ENCODE measurements around the gene KIDINS220. TPM values are rescaled to one million over a fixed set of nuclear protein-coding genes. Genes with fewer than 3 reads are reported as not detected.

Gene KIDINS220
- polyA plus RNA-seq, 2 of the 4 experiments (the other 2 are of a cell fraction), result 16.4 to 45.9 TPM

DNA sequence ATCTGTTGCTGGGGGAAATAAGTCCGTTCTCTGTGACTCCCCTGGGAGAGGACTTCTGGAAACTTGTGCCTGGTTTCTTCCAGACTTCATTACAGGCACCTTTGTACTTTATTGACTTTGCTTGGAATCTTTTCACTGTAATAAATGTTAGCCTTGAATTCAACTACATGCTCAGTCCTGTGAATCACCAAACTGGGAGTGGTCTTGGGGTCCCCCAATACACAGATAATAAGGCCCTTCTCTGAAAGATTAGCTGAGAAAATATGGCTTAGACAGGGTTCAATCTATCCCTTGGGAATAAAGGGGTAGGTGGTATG, 48.7 kb upstream of the KIDINS220 start:
- no peaks in the 10 kb centered on the region for H3K9me3 ChIP-seq
- DNase-seq (ENCODE audit: low read depth in 1 of 2, low spot score in 1 of 2) (no peak), FAIRE-seq (no peak), ATAC-seq (no peak)
- no peaks in the 10 kb centered on the region for H3K4me1 ChIP-seq
- CTCF ChIA-PET, result interaction anchor here (0.9 to 1.5 kb wide), 2 partner anchors 13 to 18 kb away, joined by 4 to 7 read pairs; no protein-coding TSS in a partner anchor
- WGBS (ENCODE audit: missing lambda C conversion rate), result 82% methylated on average over 1 of the region's 1 CpG
- TF ChIP-seq HDAC2 (IDR thresholded peaks at IDR 0.05) (no peak), JUNB (IDR thresholded peaks at IDR 0.05) (no peak), HMGXB4 (CRISPR knock-in tag; IDR thresholded peaks at IDR 0.05; ENCODE audit: borderline replicate concordance) (no peak), HOXB5 (CRISPR knock-in tag; IDR thresholded peaks at IDR 0.05) (no peak), ZFP36 (IDR thresholded peaks at IDR 0.05; ENCODE audit: borderline replicate concordance, partially characterized antibody) (no peak), EP300 (IDR thresholded peaks at IDR 0.05) (no peak), EHMT2 (IDR thresholded peaks at IDR 0.05; ENCODE audit: low read depth) (no peak)
- H3K27ac ChIP-seq, result no peak overlapping the region
- no peak overlapping the region for H3K4me2 ChIP-seq
- POLR2A ChIA-PET, result no interaction called here
- H3K4me3 ChIP-seq, result no peak overlapping the region

GRCh38 chr2:8885449-8886201, 48.2 kb upstream of the KIDINS220 start:
- no peak overlapping the region for H3K4me2 ChIP-seq
- CTCF ChIA-PET, result interaction anchor here (0.9 to 1.5 kb wide), 2 partner anchors 13 to 19 kb away, joined by 4 to 7 read pairs; no protein-coding TSS in a partner anchor
- DNase-seq (ENCODE audit: low read depth in 1 of 2, low spot score in 1 of 2), result no peak
- no peaks in the 10 kb centered on the region for H3K4me1 ChIP-seq
- WGBS (ENCODE audit: missing lambda C conversion rate), result 95% methylated on average over 7 of the region's 7 CpGs
- no peak for TF ChIP-seq EHMT2 (IDR thresholded peaks at IDR 0.05; ENCODE audit: low read depth)
- no peak for TF ChIP-seq ZSCAN20 (CRISPR knock-in tag; IDR thresholded peaks at IDR 0.05)
- TF ChIP-seq BHLHE40 (IDR thresholded peaks at IDR 0.05; ENCODE audit: low read depth, low read length), result no peak
- TF ChIP-seq MAZ (IDR thresholded peaks at IDR 0.05; ENCODE audit: borderline replicate concordance, low read depth, low read length), result no peak
- TF ChIP-seq CBX8 (IDR thresholded peaks at IDR 0.05), result no peak
- TF ChIP-seq, protein P1, sequence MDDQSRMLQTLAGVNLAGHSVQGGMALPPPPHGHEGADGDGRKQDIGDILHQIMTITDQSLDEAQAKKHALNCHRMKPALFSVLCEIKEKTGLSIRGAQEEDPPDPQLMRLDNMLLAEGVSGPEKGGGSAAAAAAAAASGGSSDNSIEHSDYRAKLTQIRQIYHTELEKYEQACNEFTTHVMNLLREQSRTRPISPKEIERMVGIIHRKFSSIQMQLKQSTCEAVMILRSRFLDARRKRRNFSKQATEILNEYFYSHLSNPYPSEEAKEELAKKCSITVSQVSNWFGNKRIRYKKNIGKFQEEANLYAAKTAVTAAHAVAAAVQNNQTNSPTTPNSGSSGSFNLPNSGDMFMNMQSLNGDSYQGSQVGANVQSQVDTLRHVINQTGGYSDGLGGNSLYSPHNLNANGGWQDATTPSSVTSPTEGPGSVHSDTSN (IDR thresholded peaks at IDR 0.05), result no peak
- TF ChIP-seq, protein P2, sequence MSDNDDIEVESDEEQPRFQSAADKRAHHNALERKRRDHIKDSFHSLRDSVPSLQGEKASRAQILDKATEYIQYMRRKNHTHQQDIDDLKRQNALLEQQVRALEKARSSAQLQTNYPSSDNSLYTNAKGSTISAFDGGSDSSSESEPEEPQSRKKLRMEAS (IDR thresholded peaks at IDR 0.05), result no peak
- no peak for TF ChIP-seq RARB (CRISPR knock-in tag; IDR thresholded peaks at IDR 0.05)
- no peak for TF ChIP-seq FOXS1 (CRISPR knock-in tag; IDR thresholded peaks at IDR 0.05)
- TF ChIP-seq, protein P3, sequence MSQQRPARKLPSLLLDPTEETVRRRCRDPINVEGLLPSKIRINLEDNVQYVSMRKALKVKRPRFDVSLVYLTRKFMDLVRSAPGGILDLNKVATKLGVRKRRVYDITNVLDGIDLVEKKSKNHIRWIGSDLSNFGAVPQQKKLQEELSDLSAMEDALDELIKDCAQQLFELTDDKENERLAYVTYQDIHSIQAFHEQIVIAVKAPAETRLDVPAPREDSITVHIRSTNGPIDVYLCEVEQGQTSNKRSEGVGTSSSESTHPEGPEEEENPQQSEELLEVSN (IDR thresholded peaks at IDR 0.05; ENCODE audit: borderline replicate concordance, low read depth), result no peak
- no peak for TF ChIP-seq BCL3 (IDR thresholded peaks at IDR 0.05)
- no peak for TF ChIP-seq SREBF2 (IDR thresholded peaks at IDR 0.05)
- FAIRE-seq, result no peak
- POLR2A ChIA-PET, result no interaction called here
- ATAC-seq, result no peak
- no peak overlapping the region for H3K27ac ChIP-seq
- H3K4me3 ChIP-seq, result no peak overlapping the region
- no peaks in the 10 kb centered on the region for H3K9me3 ChIP-seq

- FAIRE-seq (no peak), ATAC-seq (no peak), DNase-seq (ENCODE audit: low read depth in 1 of 2, low spot score in 1 of 2) (no peak)
- H3K4me3 ChIP-seq, result no peak overlapping the region
- no peaks in the 10 kb centered on the region for H3K9me3 ChIP-seq
- no peaks in the 10 kb centered on the region for H3K4me1 ChIP-seq
- ChIA-PET POLR2A (no interaction called here), CTCF (no interaction called here)
- 92% methylated on average over 4 of the region's 4 CpGs for WGBS (ENCODE audit: missing lambda C conversion rate)
- no peak overlapping the region for H3K4me2 ChIP-seq
- H3K27ac ChIP-seq, result no peak overlapping the region
- no peak for TF ChIP-seq ZC3H11A (IDR thresholded peaks at IDR 0.05)
- TF ChIP-seq ESRRA (IDR thresholded peaks at IDR 0.05; ENCODE audit: borderline replicate concordance, low read length), result no peak
- no peak for TF ChIP-seq BCL3 (IDR thresholded peaks at IDR 0.05)
- no peak for TF ChIP-seq FOSB (CRISPR knock-in tag; IDR thresholded peaks at IDR 0.05)
- no peak for TF ChIP-seq RNF2 (IDR thresholded peaks at IDR 0.05; ENCODE audit: borderline replicate concordance, low read depth)
- no peak for TF ChIP-seq HOXA7 (CRISPR knock-in tag; IDR thresholded peaks at IDR 0.05)
- TF ChIP-seq ZNF302 (CRISPR knock-in tag; IDR thresholded peaks at IDR 0.05), result no peak
- TF ChIP-seq NFE2L2 (conservative IDR thresholded peaks at IDR 0.05; ENCODE audit: low read length), result no peak
- TF ChIP-seq, protein P4, sequence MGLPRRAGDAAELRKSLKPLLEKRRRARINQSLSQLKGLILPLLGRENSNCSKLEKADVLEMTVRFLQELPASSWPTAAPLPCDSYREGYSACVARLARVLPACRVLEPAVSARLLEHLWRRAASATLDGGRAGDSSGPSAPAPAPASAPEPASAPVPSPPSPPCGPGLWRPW (IDR thresholded peaks at IDR 0.05), result no peak
- TF ChIP-seq FOXS1 (CRISPR knock-in tag; IDR thresholded peaks at IDR 0.05), result no peak
- no peak for TF ChIP-seq USF2 (IDR thresholded peaks at IDR 0.05)
- no peak for TF ChIP-seq RARB (CRISPR knock-in tag; IDR thresholded peaks at IDR 0.05)
Observed at GRCh38 chr2:8884812-8885211, 47.4 kb upstream of the KIDINS220 start.
